Calu3 (cell line): Measurements from ENCODE around the gene EREG. TPM values are rescaled to one million over a fixed set of nuclear protein-coding genes. Genes with fewer than 3 reads are reported as not detected.

Source experiments
- BruUV-seq: library from RNA; stranded (reverse); fragments of 400-500 nt; replicated peaks from 2 replicates; lab custom pipeline; 2021; lab: Mats Ljungman, UMichigan
- CTCF ChIA-PET: fragments of 300-600 bp; sonication (Branson Sonifier 250); formaldehyde crosslinking; loops from one replicate; lab custom pipeline; 2022; ENCODE audit warnings: antibody characterized with exemption; lab: Charles Lee
- DNase-seq: peaks from one replicate; pipeline ENCODE4 v3.0.0; 2022
- H3K27ac Mint-ChIP-seq: one replicate; pipeline ENCODE4 v1.8.0; 2022; ENCODE audit warnings: mixed read lengths; ENCODE audit not compliant: unreplicated experiment
- H3K27me3 Mint-ChIP-seq: one replicate; pipeline ENCODE4 v1.8.0; 2022; ENCODE audit warnings: mixed read lengths; ENCODE audit not compliant: unreplicated experiment
- H3K36me3 Mint-ChIP-seq: one replicate; pipeline ENCODE4 v1.8.0; 2022; ENCODE audit warnings: mild to moderate bottlenecking, moderate library complexity, mixed read lengths; ENCODE audit not compliant: insufficient read depth, unreplicated experiment
- H3K4me1 Mint-ChIP-seq: one replicate; pipeline ENCODE4 v1.8.0; 2022; ENCODE audit warnings: mild to moderate bottlenecking, low read depth, mixed read lengths; ENCODE audit not compliant: unreplicated experiment
- H3K4me3 Mint-ChIP-seq: one replicate; pipeline ENCODE4 v1.8.0; 2022; ENCODE audit warnings: mild to moderate bottlenecking, low read depth, moderate library complexity, mixed read lengths; ENCODE audit not compliant: unreplicated experiment
- H3K9me3 Mint-ChIP-seq: one replicate; pipeline ENCODE4 v1.8.0; 2022; ENCODE audit warnings: low read depth, mixed read lengths; ENCODE audit not compliant: unreplicated experiment
- CTCF ChIP-seq: fragments of 200-600 bp; IDR thresholded peaks from one replicate; pipeline ENCODE4 v1.8.0; 2022; ENCODE audit warnings: antibody characterized with exemption; ENCODE audit not compliant: unreplicated experiment
- intact Hi-C: fragments of 100-400 bp; cut with micrococcal nuclease; formaldehyde crosslinking; loops from one replicate; pipeline ENCODE4 v1.10.0; 2022; ENCODE audit not compliant: unreplicated experiment
- total RNA-seq: library from RNA; stranded (reverse); gene quantifications from 2 replicates; pipeline ENCODE4 v1.2.3, GENCODE V29; 2022

The EREG gene
- total RNA-seq, 1 experiment from 2014 or later = 422 TPM

- Mint-ChIP-seq H3K4me3 (peak overlapping the region; percentile 77), H3K27me3 (no peaks in the 10 kb centered on the region), H3K4me1 (peaks cover 10% of the 10 kb centered on the region), H3K36me3 (peaks cover 96% of the 10 kb centered on the region), H3K27ac (peak overlapping the region; percentile 95), H3K9me3 (no peaks in the 10 kb centered on the region)
- CTCF ChIA-PET = interaction anchor here (0.7 to 0.9 kb wide), 2 partner anchors 9 to 13 kb away, joined by 3 read pairs; no protein-coding TSS in a partner anchor
- BruUV-seq = TSS peak; percentile 74
- no peak for DNase-seq
- no peak for TF ChIP-seq CTCF
- intact Hi-C loops = loop anchor here (1.0 to 5.0 kb wide), 3 partner anchors 9 to 295 kb away; no protein-coding TSS in a partner anchor
Measured at GRCh38 chr4:74376888-74377483, 12.0 kb downstream of the EREG start.

- H3K36me3 Mint-ChIP-seq = peaks cover 96% of the 10 kb centered on the region
- no peak for TF ChIP-seq CTCF
- no peaks in the 10 kb centered on the region for H3K27me3 Mint-ChIP-seq
- peak overlapping the region; percentile 95 for H3K27ac Mint-ChIP-seq
- CTCF ChIA-PET = no interaction called here
- intact Hi-C loops = loop anchor here (1.0 to 5.0 kb wide), 3 partner anchors 9 to 295 kb away; no protein-coding TSS in a partner anchor
- DNase-seq = no peak
- peaks cover 15% of the 10 kb centered on the region for H3K4me1 Mint-ChIP-seq
- H3K4me3 Mint-ChIP-seq = peak overlapping the region; percentile 77
- no peaks in the 10 kb centered on the region for H3K9me3 Mint-ChIP-seq
- no TSS peak for BruUV-seq
Measured at GRCh38 chr4:74377714-74378113, 12.8 kb downstream of the EREG start.

- Mint-ChIP-seq H3K27ac (peak overlapping the region; percentile 95), H3K9me3 (no peaks in the 10 kb centered on the region), H3K36me3 (peaks cover 100% of the 10 kb centered on the region), H3K27me3 (no peaks in the 10 kb centered on the region), H3K4me1 (peaks cover 15% of the 10 kb centered on the region), H3K4me3 (peak overlapping the region; percentile 77)
- BruUV-seq = no TSS peak
- intact Hi-C loops = loop anchor here (5.0 kb wide), 2 partner anchors 244 to 294 kb away; no protein-coding TSS in a partner anchor
- CTCF ChIA-PET = interaction anchor here (0.8 kb wide), 1 partner anchor 153 kb away, joined by 4 read pairs; no protein-coding TSS in a partner anchor
- no peak for TF ChIP-seq CTCF
- DNase-seq = no peak
Measured at GRCh38 chr4:74378573-74378972, 13.6 kb downstream of the EREG start.

GRCh38 chr4:74379912-74380311, 15.0 kb downstream of the EREG start:
- Mint-ChIP-seq H3K27me3 (no peaks in the 10 kb centered on the region), H3K36me3 (peaks cover 99% of the 10 kb centered on the region), H3K4me3 (peak overlapping the region; percentile 77), H3K4me1 (peaks cover 15% of the 10 kb centered on the region), H3K27ac (peak overlapping the region; percentile 95), H3K9me3 (no peaks in the 10 kb centered on the region)
- BruUV-seq = no TSS peak
- DNase-seq = no peak
- TF ChIP-seq CTCF = no peak
- intact Hi-C loops = loop anchor here (5.0 kb wide), 2 partner anchors 242 to 292 kb away; no protein-coding TSS in a partner anchor
- CTCF ChIA-PET = interaction anchor here (1.6 kb wide), 1 partner anchor 15 kb away, joined by 5 read pairs; the partner anchor contains the start of gene EREG
